K562 (cell line): ENCODE results near the gene WDR46. TPM values are rescaled to one million over a fixed set of nuclear protein-coding genes. Genes with fewer than 3 reads are reported as not detected.

ENCODE experiments used
- FIP1L1 ChIP-seq: fragments of 200-400 bp; formaldehyde crosslinking; IDR thresholded peaks from 2 replicates; pipeline ENCODE4 v1.6.1; 2018; ENCODE audit warnings: mild to moderate bottlenecking, low read depth, low read length; ENCODE audit not compliant: poor library complexity, severe bottlenecking
- FOSL1 ChIP-seq: fragments of 200-800 bp; sonication (Bioruptor generic); conservative IDR thresholded peaks from 2 replicates; pipeline ENCODE4 v1.6.1; 2016; ENCODE audit warnings: missing genetic modification characterization, missing compliant biosample characterization
- SMAD4 ChIP-seq: fragments of 250-450 bp; sonication (Bioruptor Pico); conservative IDR thresholded peaks from 2 replicates; pipeline ENCODE4 v1.8.0; 2021; ENCODE audit warnings: inconsistent platforms, mild to moderate bottlenecking, moderate library complexity
- ZNF121 ChIP-seq: sonication (generic); formaldehyde crosslinking; conservative IDR thresholded peaks from 2 replicates; pipeline ENCODE4 v1.8.0; 2022; ENCODE audit warnings: missing genetic modification reagents
- polyA plus RNA-seq, 8 experiments: library from polyadenylated mRNA; depleted of rRNA in 4 of 8; stranded (reverse) in 5 of 8; unstranded in 3 of 8; fragments of >200 nt; fragmentation: Nextera tagmentation in 2 of 8; fragmentation: Illumina TruSeq in 1 of 8; extraction: Ambion mirVana in 2 of 8; extraction: Trizol in 1 of 8; gene quantifications; 2 replicates each; pipeline versions ENCODE4 v1.2.1 to v1.2.3, GENCODE V29; 2011 to 2014; ENCODE audit warnings: inconsistent platforms in 1 of 8, missing spikeins in 1 of 8
- total RNA-seq, 7 experiments: library from RNA; depleted of rRNA in 6 of 7; stranded (reverse); fragments of >200 nt in 6 of 7; fragmentation: Illumina TruSeq in 2 of 7; extraction: Trizol in 2 of 7; gene quantifications; 2 replicates each; pipeline versions ENCODE4 v1.2.1 to v1.2.3, GENCODE V29; 2011 to 2021; ENCODE audit warnings: low replicate concordance in 1 of 7
- TF ChIP-seq, protein P1 (sequence below): fragments of 450-650 bp; IDR thresholded peaks from 2 replicates; pipeline ENCODE4 v1.6.1; 2016; ENCODE audit warnings: low read depth, mild to moderate bottlenecking, moderate library complexity
- TF ChIP-seq, protein P2 (sequence below): fragments of 250-450 bp; sonication (Bioruptor Pico); IDR thresholded peaks from 2 replicates; pipeline ENCODE4 v1.4.0; 2020; ENCODE audit warnings: mild to moderate bottlenecking, moderate library complexity, borderline replicate concordance
- TF ChIP-seq, protein P3 (sequence below): fragments of 450-650 bp; formaldehyde crosslinking; IDR thresholded peaks from 2 replicates; pipeline ENCODE4 v1.4.0; 2020; ENCODE audit warnings: mild to moderate bottlenecking, moderate library complexity
- TF ChIP-seq, protein P4 (sequence below), 2 experiments: fragments of 450-650 bp in 1 of 2; sonication (generic) in 1 of 2; formaldehyde crosslinking in 1 of 2; IDR thresholded peaks; 2 replicates each; pipeline versions ENCODE4 v1.7.1 to v1.9.0; 2016 to 2022; ENCODE audit warnings: inconsistent platforms in 1 of 2, mild to moderate bottlenecking in 1 of 2, missing genetic modification reagents in 1 of 2
- TF ChIP-seq, protein P5 (sequence below): fragments of 450-650 bp; IDR thresholded peaks from 2 replicates; pipeline ENCODE4 v1.6.1; 2016; ENCODE audit warnings: borderline replicate concordance

The WDR46 gene
- total and polyA plus RNA-seq, 9 of the 15 experiments (the other 6 are each of a cell fraction or from before 2014, with no cell fraction given), result 8.9 to 146 (median 93.1) TPM

DNA sequence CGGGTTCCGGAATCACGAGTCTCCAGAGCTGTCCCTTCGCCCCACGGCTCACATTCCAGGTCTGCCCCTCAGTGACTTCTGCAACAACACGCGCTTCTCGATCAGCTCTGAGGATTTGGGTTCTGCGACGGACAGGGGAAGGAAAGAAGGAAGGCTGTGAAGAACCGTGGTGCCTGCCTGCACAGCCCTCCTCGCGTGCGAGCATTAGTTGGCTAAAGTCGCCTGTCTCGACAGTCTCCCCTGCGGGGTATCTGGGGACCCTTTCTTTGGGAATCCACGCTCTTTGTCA is 40.5 kb downstream of the WDR46 start (continued):
- TF ChIP-seq, protein P1, sequence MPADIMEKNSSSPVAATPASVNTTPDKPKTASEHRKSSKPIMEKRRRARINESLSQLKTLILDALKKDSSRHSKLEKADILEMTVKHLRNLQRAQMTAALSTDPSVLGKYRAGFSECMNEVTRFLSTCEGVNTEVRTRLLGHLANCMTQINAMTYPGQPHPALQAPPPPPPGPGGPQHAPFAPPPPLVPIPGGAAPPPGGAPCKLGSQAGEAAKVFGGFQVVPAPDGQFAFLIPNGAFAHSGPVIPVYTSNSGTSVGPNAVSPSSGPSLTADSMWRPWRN, result 0 out of 2 replicates have a peak, but pooled peaks have one; percentile 9
- 0 out of 2 replicates have a peak, but pooled peaks have one; percentile 69 for TF ChIP-seq SMAD4 (CRISPR knock-in tag)
- TF ChIP-seq, protein P2, sequence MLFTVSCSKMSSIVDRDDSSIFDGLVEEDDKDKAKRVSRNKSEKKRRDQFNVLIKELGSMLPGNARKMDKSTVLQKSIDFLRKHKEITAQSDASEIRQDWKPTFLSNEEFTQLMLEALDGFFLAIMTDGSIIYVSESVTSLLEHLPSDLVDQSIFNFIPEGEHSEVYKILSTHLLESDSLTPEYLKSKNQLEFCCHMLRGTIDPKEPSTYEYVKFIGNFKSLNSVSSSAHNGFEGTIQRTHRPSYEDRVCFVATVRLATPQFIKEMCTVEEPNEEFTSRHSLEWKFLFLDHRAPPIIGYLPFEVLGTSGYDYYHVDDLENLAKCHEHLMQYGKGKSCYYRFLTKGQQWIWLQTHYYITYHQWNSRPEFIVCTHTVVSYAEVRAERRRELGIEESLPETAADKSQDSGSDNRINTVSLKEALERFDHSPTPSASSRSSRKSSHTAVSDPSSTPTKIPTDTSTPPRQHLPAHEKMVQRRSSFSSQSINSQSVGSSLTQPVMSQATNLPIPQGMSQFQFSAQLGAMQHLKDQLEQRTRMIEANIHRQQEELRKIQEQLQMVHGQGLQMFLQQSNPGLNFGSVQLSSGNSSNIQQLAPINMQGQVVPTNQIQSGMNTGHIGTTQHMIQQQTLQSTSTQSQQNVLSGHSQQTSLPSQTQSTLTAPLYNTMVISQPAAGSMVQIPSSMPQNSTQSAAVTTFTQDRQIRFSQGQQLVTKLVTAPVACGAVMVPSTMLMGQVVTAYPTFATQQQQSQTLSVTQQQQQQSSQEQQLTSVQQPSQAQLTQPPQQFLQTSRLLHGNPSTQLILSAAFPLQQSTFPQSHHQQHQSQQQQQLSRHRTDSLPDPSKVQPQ (CRISPR knock-in tag), result no peak
- TF ChIP-seq, protein P3, sequence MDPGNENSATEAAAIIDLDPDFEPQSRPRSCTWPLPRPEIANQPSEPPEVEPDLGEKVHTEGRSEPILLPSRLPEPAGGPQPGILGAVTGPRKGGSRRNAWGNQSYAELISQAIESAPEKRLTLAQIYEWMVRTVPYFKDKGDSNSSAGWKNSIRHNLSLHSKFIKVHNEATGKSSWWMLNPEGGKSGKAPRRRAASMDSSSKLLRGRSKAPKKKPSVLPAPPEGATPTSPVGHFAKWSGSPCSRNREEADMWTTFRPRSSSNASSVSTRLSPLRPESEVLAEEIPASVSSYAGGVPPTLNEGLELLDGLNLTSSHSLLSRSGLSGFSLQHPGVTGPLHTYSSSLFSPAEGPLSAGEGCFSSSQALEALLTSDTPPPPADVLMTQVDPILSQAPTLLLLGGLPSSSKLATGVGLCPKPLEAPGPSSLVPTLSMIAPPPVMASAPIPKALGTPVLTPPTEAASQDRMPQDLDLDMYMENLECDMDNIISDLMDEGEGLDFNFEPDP (CRISPR knock-in tag), result no peak
- TF ChIP-seq, protein P4, sequence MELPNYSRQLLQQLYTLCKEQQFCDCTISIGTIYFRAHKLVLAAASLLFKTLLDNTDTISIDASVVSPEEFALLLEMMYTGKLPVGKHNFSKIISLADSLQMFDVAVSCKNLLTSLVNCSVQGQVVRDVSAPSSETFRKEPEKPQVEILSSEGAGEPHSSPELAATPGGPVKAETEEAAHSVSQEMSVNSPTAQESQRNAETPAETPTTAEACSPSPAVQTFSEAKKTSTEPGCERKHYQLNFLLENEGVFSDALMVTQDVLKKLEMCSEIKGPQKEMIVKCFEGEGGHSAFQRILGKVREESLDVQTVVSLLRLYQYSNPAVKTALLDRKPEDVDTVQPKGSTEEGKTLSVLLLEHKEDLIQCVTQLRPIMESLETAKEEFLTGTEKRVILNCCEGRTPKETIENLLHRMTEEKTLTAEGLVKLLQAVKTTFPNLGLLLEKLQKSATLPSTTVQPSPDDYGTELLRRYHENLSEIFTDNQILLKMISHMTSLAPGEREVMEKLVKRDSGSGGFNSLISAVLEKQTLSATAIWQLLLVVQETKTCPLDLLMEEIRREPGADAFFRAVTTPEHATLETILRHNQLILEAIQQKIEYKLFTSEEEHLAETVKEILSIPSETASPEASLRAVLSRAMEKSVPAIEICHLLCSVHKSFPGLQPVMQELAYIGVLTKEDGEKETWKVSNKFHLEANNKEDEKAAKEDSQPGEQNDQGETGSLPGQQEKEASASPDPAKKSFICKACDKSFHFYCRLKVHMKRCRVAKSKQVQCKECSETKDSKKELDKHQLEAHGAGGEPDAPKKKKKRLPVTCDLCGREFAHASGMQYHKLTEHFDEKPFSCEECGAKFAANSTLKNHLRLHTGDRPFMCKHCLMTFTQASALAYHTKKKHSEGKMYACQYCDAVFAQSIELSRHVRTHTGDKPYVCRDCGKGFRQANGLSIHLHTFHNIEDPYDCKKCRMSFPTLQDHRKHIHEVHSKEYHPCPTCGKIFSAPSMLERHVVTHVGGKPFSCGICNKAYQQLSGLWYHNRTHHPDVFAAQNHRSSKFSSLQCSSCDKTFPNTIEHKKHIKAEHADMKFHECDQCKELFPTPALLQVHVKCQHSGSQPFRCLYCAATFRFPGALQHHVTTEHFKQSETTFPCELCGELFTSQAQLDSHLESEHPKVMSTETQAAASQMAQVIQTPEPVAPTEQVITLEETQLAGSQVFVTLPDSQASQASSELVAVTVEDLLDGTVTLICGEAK (IDR thresholded peaks at IDR 0.05), result peak; percentile 76
- TF ChIP-seq, protein P4 (CRISPR knock-in tag; IDR thresholded peaks at IDR 0.05), result no peak
- peak; percentile 43; the same call in 1 of the 2 replicates for TF ChIP-seq FOSL1 (tag)
- peak; percentile 9 for TF ChIP-seq FIP1L1
- TF ChIP-seq, protein P5, sequence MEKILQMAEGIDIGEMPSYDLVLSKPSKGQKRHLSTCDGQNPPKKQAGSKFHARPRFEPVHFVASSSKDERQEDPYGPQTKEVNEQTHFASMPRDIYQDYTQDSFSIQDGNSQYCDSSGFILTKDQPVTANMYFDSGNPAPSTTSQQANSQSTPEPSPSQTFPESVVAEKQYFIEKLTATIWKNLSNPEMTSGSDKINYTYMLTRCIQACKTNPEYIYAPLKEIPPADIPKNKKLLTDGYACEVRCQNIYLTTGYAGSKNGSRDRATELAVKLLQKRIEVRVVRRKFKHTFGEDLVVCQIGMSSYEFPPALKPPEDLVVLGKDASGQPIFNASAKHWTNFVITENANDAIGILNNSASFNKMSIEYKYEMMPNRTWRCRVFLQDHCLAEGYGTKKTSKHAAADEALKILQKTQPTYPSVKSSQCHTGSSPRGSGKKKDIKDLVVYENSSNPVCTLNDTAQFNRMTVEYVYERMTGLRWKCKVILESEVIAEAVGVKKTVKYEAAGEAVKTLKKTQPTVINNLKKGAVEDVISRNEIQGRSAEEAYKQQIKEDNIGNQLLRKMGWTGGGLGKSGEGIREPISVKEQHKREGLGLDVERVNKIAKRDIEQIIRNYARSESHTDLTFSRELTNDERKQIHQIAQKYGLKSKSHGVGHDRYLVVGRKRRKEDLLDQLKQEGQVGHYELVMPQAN, result peak; percentile 70; the same call in 1 of the 2 replicates
- no peak for TF ChIP-seq ZNF121 (CRISPR knock-in tag)
